Measurements from ENCODE around the gene SDCBP2. TPM values are rescaled to one million over a fixed set of nuclear protein-coding genes. Genes with fewer than 3 reads are reported as not detected.

The SDCBP2 gene
- total and polyA plus RNA-seq, 4 donors: 1.9 to 6.1 (median 4.7) TPM

DNA sequence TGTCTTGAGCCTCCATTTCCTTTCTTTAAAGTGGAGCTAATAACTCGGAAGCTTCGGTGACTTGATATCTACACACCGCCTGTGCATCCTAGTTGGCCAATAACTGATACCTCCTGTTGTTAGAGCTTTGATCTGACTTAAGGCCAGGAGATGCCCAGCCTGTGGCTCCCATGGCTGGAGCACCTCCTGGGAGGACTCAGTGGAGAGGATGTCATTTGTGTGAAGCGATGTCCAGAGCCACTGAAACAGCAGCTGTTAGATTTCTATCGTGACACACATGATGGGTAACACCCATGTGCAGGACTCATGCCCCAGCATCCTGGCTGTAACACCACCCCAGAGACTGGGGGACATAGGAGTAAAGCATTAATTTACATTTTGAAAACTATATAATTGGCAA, 30.8 kb downstream of the SDCBP2 start:
- no peak overlapping the region for H3K27ac ChIP-seq (ENCODE audit: low read depth in 1 of 2, low read length in 2 of 2)
- TF ChIP-seq, protein P1, sequence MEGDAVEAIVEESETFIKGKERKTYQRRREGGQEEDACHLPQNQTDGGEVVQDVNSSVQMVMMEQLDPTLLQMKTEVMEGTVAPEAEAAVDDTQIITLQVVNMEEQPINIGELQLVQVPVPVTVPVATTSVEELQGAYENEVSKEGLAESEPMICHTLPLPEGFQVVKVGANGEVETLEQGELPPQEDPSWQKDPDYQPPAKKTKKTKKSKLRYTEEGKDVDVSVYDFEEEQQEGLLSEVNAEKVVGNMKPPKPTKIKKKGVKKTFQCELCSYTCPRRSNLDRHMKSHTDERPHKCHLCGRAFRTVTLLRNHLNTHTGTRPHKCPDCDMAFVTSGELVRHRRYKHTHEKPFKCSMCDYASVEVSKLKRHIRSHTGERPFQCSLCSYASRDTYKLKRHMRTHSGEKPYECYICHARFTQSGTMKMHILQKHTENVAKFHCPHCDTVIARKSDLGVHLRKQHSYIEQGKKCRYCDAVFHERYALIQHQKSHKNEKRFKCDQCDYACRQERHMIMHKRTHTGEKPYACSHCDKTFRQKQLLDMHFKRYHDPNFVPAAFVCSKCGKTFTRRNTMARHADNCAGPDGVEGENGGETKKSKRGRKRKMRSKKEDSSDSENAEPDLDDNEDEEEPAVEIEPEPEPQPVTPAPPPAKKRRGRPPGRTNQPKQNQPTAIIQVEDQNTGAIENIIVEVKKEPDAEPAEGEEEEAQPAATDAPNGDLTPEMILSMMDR (IDR thresholded peaks at IDR 0.05; ENCODE audit: low read depth, low read length, missing input control): no peak
- TF ChIP-seq HNF4A (conservative IDR thresholded peaks at IDR 0.05): no peak
- TF ChIP-seq, protein P2, sequence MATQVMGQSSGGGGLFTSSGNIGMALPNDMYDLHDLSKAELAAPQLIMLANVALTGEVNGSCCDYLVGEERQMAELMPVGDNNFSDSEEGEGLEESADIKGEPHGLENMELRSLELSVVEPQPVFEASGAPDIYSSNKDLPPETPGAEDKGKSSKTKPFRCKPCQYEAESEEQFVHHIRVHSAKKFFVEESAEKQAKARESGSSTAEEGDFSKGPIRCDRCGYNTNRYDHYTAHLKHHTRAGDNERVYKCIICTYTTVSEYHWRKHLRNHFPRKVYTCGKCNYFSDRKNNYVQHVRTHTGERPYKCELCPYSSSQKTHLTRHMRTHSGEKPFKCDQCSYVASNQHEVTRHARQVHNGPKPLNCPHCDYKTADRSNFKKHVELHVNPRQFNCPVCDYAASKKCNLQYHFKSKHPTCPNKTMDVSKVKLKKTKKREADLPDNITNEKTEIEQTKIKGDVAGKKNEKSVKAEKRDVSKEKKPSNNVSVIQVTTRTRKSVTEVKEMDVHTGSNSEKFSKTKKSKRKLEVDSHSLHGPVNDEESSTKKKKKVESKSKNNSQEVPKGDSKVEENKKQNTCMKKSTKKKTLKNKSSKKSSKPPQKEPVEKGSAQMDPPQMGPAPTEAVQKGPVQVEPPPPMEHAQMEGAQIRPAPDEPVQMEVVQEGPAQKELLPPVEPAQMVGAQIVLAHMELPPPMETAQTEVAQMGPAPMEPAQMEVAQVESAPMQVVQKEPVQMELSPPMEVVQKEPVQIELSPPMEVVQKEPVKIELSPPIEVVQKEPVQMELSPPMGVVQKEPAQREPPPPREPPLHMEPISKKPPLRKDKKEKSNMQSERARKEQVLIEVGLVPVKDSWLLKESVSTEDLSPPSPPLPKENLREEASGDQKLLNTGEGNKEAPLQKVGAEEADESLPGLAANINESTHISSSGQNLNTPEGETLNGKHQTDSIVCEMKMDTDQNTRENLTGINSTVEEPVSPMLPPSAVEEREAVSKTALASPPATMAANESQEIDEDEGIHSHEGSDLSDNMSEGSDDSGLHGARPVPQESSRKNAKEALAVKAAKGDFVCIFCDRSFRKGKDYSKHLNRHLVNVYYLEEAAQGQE (IDR thresholded peaks at IDR 0.05): no peak
- no peak for TF ChIP-seq FOXA2 (IDR thresholded peaks at IDR 0.05)
- TF ChIP-seq, protein P3, sequence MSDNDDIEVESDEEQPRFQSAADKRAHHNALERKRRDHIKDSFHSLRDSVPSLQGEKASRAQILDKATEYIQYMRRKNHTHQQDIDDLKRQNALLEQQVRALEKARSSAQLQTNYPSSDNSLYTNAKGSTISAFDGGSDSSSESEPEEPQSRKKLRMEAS (IDR thresholded peaks at IDR 0.05): no peak
- no peak for TF ChIP-seq YY1 (IDR thresholded peaks at IDR 0.05)
- no peaks in the 10 kb centered on the region for H3K27me3 ChIP-seq (ENCODE audit: control insufficient read depth in 4 of 4, insufficient read depth in 4 of 4, low read length in 3 of 4)
- H3K4me1 ChIP-seq (ENCODE audit: control insufficient read depth in 4 of 4, insufficient read depth in 4 of 4, low read length in 3 of 4): no peaks in the 10 kb centered on the region
- H3K9me3 ChIP-seq (ENCODE audit: control insufficient read depth in 4 of 4, low read length in 3 of 4): no peaks in the 10 kb centered on the region
- H3K36me3 ChIP-seq (ENCODE audit: control insufficient read depth in 4 of 4, insufficient read depth in 3 of 4, low read depth in 1 of 4, low read length in 3 of 4): no peaks in the 10 kb centered on the region
- H3K9ac ChIP-seq (ENCODE audit: low read depth in 1 of 2, low read length in 2 of 2): no peak overlapping the region
- WGBS: 89% methylated on average over 5 of the region's 5 CpGs
- H3K4me3 ChIP-seq (ENCODE audit: low read depth in 1 of 3, low read length in 3 of 3): no peak overlapping the region
- no peak for DNase-seq (ENCODE audit: low spot score)

DNA sequence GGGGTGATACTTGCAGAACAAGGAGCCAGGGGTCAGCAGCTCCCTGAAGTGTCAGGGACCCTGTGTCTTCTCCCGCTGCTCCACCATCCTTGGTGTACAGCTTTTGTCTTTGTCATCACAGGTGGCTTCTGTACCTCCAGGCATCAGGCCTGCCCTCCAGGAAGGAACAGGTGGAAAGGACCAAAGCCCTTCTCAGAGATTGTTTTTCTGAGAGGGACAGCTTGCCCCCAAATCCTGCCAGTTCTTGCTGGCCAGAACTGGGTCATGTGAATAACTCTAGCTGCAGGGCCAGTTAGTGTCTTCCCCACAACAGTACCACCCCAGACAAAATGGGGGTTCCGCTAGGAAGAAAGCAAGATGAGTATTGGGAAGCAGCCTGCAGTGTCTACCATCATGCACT, 31.5 kb downstream of the SDCBP2 start:
- Histone ChIP-seq H3K4me3 (ENCODE audit: low read depth in 1 of 3, low read length in 3 of 3) (no peak overlapping the region), H3K27ac (ENCODE audit: low read depth in 1 of 2, low read length in 2 of 2) (no peak overlapping the region), H3K9me3 (ENCODE audit: control insufficient read depth in 4 of 4, low read length in 3 of 4) (no peaks in the 10 kb centered on the region), H3K27me3 (ENCODE audit: control insufficient read depth in 4 of 4, insufficient read depth in 4 of 4, low read length in 3 of 4) (no peaks in the 10 kb centered on the region), H3K9ac (ENCODE audit: low read depth in 1 of 2, low read length in 2 of 2) (no peak overlapping the region), H3K36me3 (ENCODE audit: control insufficient read depth in 4 of 4, insufficient read depth in 3 of 4, low read depth in 1 of 4, low read length in 3 of 4) (no peaks in the 10 kb centered on the region), H3K4me1 (ENCODE audit: control insufficient read depth in 4 of 4, insufficient read depth in 4 of 4, low read length in 3 of 4) (no peaks in the 10 kb centered on the region)
- no peak for DNase-seq (ENCODE audit: low spot score)
- 99% methylated on average over 2 of the region's 2 CpGs for WGBS
- TF ChIP-seq, protein P4, sequence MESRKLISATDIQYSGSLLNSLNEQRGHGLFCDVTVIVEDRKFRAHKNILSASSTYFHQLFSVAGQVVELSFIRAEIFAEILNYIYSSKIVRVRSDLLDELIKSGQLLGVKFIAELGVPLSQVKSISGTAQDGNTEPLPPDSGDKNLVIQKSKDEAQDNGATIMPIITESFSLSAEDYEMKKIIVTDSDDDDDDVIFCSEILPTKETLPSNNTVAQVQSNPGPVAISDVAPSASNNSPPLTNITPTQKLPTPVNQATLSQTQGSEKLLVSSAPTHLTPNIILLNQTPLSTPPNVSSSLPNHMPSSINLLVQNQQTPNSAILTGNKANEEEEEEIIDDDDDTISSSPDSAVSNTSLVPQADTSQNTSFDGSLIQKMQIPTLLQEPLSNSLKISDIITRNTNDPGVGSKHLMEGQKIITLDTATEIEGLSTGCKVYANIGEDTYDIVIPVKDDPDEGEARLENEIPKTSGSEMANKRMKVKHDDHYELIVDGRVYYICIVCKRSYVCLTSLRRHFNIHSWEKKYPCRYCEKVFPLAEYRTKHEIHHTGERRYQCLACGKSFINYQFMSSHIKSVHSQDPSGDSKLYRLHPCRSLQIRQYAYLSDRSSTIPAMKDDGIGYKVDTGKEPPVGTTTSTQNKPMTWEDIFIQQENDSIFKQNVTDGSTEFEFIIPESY (IDR thresholded peaks at IDR 0.05): no peak
- TF ChIP-seq EGR1 (IDR thresholded peaks at IDR 0.05; ENCODE audit: low read depth in 2 of 2): no peak
- TF ChIP-seq, protein P5, sequence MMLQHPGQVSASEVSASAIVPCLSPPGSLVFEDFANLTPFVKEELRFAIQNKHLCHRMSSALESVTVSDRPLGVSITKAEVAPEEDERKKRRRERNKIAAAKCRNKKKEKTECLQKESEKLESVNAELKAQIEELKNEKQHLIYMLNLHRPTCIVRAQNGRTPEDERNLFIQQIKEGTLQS (IDR thresholded peaks at IDR 0.05): no peak
- no peak for TF ChIP-seq JUND (IDR thresholded peaks at IDR 0.05)
- no peak for TF ChIP-seq YY1 (IDR thresholded peaks at IDR 0.05)
- TF ChIP-seq NR2F2 (IDR thresholded peaks at IDR 0.05): no peak
- TF ChIP-seq, protein P2 (IDR thresholded peaks at IDR 0.05): no peak
- TF ChIP-seq RXRA (IDR thresholded peaks at IDR 0.05): no peak
- TF ChIP-seq HNF4A (conservative IDR thresholded peaks at IDR 0.05): no peak
- no peak for TF ChIP-seq FOXA1 (IDR thresholded peaks at IDR 0.05)
- TF ChIP-seq FOXA2 (IDR thresholded peaks at IDR 0.05): no peak
- no peak for TF ChIP-seq HNF4G (IDR thresholded peaks at IDR 0.05)
- TF ChIP-seq, protein P1 (IDR thresholded peaks at IDR 0.05; ENCODE audit: low read depth, low read length, missing input control): no peak
- TF ChIP-seq SP1 (IDR thresholded peaks at IDR 0.05): no peak
- TF ChIP-seq RAD21 (IDR thresholded peaks at IDR 0.05): no peak
- TF ChIP-seq GABPA (IDR thresholded peaks at IDR 0.05 in 1 of 2, conservative IDR thresholded peaks at IDR 0.05 in 1 of 2): no peak
- no peak for TF ChIP-seq TAF1 (conservative IDR thresholded peaks at IDR 0.05)
- TF ChIP-seq, protein P3 (IDR thresholded peaks at IDR 0.05): no peak
